T-helper 9 cell (primary cell): ENCODE measurements around the gene GCSAML.

Experiments
- DNase-seq: peaks from one replicate; pipeline ENCODE4 v3.0.0-alpha.2; 2020

GCSAML gene

DNA sequence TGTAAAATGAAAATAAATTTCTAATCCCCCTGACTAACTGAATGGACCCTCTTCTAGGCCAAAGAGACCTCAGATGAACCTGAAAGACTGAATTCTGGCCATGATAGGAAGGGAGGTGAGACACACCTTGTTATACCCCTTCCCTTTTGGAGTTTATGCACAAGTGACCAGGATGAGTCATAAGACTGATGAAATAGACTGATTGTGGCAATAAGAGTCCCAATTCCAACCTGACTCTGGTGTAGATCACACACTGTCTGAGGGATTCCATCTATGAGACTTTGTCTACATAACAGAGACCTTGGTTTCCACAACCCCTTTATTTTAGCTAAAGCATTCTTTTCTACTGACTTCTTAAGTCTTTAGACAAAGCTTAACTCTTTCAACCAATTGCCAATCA, 25.7 kb downstream of the GCSAML start:
- DNase-seq: no peak

DNA sequence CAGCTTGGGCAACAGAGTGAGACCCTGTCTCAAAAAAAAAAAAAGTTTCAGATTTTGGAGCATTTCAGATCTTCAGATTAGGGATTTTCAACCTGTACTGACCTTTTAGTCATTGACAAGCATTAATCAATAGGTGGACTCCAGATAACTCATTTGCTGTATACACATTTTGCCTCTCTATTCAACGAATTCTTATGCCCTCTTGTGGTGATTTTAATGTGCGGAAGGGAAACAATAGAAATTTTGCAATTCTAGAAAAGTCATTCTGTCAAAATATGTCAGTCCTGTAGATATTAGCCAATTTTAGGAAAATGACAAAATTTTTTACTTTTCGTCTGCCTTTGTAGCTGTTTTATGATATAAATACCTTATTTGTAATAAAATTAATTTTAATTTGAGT, 27.6 kb downstream of the GCSAML start:
- no peak for DNase-seq

DNA sequence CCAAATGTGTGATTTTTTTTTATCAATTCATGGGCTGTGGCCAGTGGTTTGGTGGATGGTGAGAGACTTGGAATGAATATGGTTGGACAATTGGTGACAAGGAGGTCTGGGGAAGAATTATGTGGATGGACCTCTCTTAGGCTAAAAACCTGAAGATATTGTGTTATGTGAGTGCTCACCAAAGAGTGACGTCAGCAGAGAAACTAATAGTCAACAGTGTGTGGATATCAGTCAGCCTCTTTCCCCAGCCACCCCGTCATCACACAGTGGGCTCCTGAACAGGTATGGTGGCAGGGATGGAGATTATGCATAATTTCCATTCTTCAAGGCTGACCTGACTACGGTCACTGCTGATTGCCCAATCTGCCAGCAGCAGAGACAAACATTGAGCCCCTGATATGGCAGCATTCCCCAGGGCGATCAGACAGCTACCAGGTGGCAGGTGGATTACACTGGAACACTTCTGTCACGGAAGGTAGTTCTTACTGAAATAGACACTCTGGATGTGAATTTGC, 30.1 kb downstream of the GCSAML start:
- DNase-seq: no peak

DNA sequence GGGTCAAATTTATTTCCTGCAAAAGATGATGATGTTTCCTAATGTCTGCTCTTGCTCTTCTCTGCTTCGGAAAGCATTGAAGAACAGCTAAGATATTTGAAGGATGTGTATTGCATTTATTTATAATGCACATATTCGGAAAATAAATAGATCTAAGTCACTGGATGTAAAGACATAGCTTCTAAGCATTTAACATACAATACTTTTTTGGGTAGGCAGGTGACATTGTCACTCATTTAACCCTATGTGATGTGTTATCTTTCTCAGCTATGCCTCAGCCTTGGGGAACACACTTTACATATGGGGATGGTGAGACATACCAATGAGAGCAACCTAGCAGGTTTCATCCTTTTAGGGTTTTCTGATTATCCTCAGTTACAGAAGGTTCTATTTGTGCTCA, 39.1 kb downstream of the GCSAML start, which contains the start of gene OR2G2:
OR2G2 (plus strand) TSS at position 301 of the 400 bp plus-strand sequence; CDS start at position 301, 0 bp downstream.
- DNase-seq: no peak

DNA sequence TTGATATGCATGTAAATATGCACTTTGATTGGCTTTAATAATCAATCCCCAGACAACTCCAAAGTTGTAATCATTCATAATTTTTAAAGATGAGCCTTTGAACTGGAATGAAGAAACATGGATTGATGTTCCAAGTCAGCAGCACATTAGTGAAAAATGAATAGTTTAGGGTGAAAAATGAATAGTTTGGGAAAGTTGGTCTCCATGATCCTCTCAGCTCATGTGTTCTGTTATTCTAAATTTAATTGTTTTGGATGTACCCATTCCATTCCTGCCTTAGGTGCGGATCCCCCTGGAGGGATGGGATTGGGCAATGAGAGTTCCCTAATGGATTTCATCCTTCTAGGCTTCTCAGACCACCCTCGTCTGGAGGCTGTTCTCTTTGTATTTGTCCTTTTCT, 56.4 kb downstream of the GCSAML start, which contains the start of gene OR2G3:
OR2G3 (plus strand) TSS at position 301 of the 400 bp plus-strand sequence; CDS start at position 301, 0 bp downstream.
- DNase-seq: no peak

DNA sequence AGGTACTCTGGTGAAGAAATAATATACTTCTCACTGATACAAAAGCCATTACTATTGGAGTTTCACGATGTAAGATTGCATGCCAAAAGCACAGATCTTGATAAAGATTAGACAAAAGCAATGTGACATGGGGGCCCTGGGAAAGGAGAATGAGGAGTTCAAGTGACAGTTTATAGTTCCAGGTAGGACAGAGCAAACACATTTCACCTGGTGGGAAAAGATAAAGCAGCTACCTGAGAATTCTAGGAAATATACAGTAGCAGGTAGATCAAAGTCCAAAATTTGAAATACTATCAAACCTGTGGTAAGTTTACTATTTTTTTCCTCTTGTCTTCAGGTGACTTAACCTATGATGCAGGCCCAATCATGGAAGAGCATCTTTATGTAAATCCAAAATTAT, 64.5 kb downstream of the GCSAML start:
- no peak for DNase-seq

DNA sequence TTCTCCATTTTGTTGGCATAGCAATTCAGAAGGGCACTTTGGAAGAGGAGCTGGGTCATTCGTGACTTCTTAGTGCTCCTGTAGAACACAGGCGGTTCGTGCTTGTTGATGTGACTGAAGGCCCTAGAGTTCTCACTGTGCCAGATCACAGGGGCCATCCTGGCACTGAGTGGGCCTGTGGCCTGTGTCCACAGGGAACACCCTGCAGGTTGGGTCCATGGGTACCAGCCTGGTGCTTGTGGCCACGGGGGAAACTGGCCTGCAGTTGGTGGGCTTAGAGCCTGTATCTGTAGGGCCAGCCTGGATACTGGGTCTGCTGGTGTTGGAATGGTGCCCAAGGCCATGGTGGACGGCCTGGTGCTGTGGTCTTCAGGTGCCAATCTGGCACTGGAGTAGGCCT, 65.7 kb downstream of the GCSAML start:
- no peak for DNase-seq
